Skin epidermis (tissue), 12 donors: ENCODE measurements around the gene TBC1D9B.

Experiments
- H3K27ac ChIP-seq, 21 experiments: fragments of 200-600 bp; sonication (generic) in 11 of 21; one replicate each; pipeline ENCODE4 v1.5.0; 2020; ENCODE audit warnings: mild to moderate bottlenecking in 3 of 21, inconsistent platforms in 2 of 21, moderate library complexity in 2 of 21
- H3K4me3 ChIP-seq, 7 experiments: fragments of 200-600 bp; sonication (generic) in 2 of 7; one replicate each; pipeline ENCODE4 v1.5.0; 2020; ENCODE audit warnings: inconsistent platforms in 2 of 7, mild to moderate bottlenecking in 2 of 7, moderate library complexity in 1 of 7

Gene TBC1D9B

GRCh38 chr5:179907556-179908324 is at the start of gene TBC1D9B:
TSS of gene TBC1D9B (minus strand) at chr5:179907897. CDS start at chr5:179907821, 76 bp downstream.
- peak within 1 kb of the TSS; percentile 49 to 71 (median 62) for H3K4me3 ChIP-seq
- H3K27ac ChIP-seq = peak within 1 kb of the TSS in 20 of 21 experiments; percentile 47 to 85 (median 80)

GRCh38 chr5:179955630-179956029 is 47.9 kb upstream of the TBC1D9B start:
- Histone ChIP-seq H3K4me3 (no peak overlapping the region), H3K27ac (peak overlapping the region in 1 of 21 experiments; percentile 0)

GRCh38 chr5:179955062-179955461 is 47.4 kb upstream of the TBC1D9B start:
- no peak overlapping the region for H3K4me3 ChIP-seq
- H3K27ac ChIP-seq = no peak overlapping the region

GRCh38 chr5:179954434-179954833 is 46.7 kb upstream of the TBC1D9B start:
- no peak overlapping the region for H3K4me3 ChIP-seq
- H3K27ac ChIP-seq = no peak overlapping the region

- no peak overlapping the region for H3K4me3 ChIP-seq
- H3K27ac ChIP-seq = no peak overlapping the region
Measured at GRCh38 chr5:179953987-179954386, 46.3 kb upstream of the TBC1D9B start.

- H3K4me3 ChIP-seq = no peak overlapping the region
- H3K27ac ChIP-seq = no peak overlapping the region
Measured at GRCh38 chr5:179936976-179937681, 29.4 kb upstream of the TBC1D9B start.

- Histone ChIP-seq H3K4me3 (no peak overlapping the region), H3K27ac (no peak overlapping the region)
Measured at GRCh38 chr5:179930788-179931473, 23.2 kb upstream of the TBC1D9B start.

- Histone ChIP-seq H3K4me3 (no peak overlapping the region), H3K27ac (no peak overlapping the region)
Measured at GRCh38 chr5:179927824-179928223, 20.1 kb upstream of the TBC1D9B start.

GRCh38 chr5:179926657-179927056 is 19.0 kb upstream of the TBC1D9B start:
- H3K27ac ChIP-seq = no peak overlapping the region
- H3K4me3 ChIP-seq = no peak overlapping the region

- no peak overlapping the region for H3K4me3 ChIP-seq
- no peak overlapping the region for H3K27ac ChIP-seq
Measured at GRCh38 chr5:179923436-179923835, 15.7 kb upstream of the TBC1D9B start.

GRCh38 chr5:179920175-179920574 is 12.5 kb upstream of the TBC1D9B start:
- no peak overlapping the region for H3K4me3 ChIP-seq
- H3K27ac ChIP-seq = no peak overlapping the region

GRCh38 chr5:179919487-179920060 is 11.9 kb upstream of the TBC1D9B start:
- Histone ChIP-seq H3K4me3 (no peak overlapping the region), H3K27ac (no peak overlapping the region)

- Histone ChIP-seq H3K27ac (no peak overlapping the region), H3K4me3 (no peak overlapping the region)
Measured at GRCh38 chr5:179918742-179919486, 11.2 kb upstream of the TBC1D9B start.

- no peak overlapping the region for H3K27ac ChIP-seq
- no peak overlapping the region for H3K4me3 ChIP-seq
Measured at GRCh38 chr5:179916523-179916922, 8.8 kb upstream of the TBC1D9B start.

- no peak overlapping the region for H3K4me3 ChIP-seq
- H3K27ac ChIP-seq = no peak overlapping the region
Measured at GRCh38 chr5:179915406-179915935, 7.8 kb upstream of the TBC1D9B start.

GRCh38 chr5:179914032-179914755 is 6.5 kb upstream of the TBC1D9B start:
- peak overlapping the region in 15 of 21 experiments; percentile 16 to 74 (median 58) for H3K27ac ChIP-seq
- no peak overlapping the region for H3K4me3 ChIP-seq

- peak overlapping the region in 18 of 21 experiments; percentile 28 to 85 (median 54) for H3K27ac ChIP-seq
- no peak overlapping the region for H3K4me3 ChIP-seq
Measured at GRCh38 chr5:179913461-179913860, 5.8 kb upstream of the TBC1D9B start.

GRCh38 chr5:179912951-179913350 is 5.3 kb upstream of the TBC1D9B start:
- H3K27ac ChIP-seq = peak overlapping the region in 10 of 21 experiments; percentile 37 to 85 (median 60)
- H3K4me3 ChIP-seq = no peak overlapping the region
